H1 (cell line): ENCODE measurements around the gene ARL6IP5. TPM values are rescaled to one million over a fixed set of nuclear protein-coding genes. Genes with fewer than 3 reads are reported as not detected.

Experiments
- CBX5 ChIP-seq: fragments of 300-800, 300-1000 bp; sonication (generic); IDR thresholded peaks from 2 replicates; pipeline ENCODE4 v1.7.1; 2016; ENCODE audit warnings: antibody characterized with exemption, low read length, low read depth
- NANOG ChIP-seq: IDR thresholded peaks from 2 replicates; pipeline ENCODE4 v1.6.1; 2011; ENCODE audit warnings: low read length, low read depth, mild to moderate bottlenecking, inconsistent platforms; ENCODE audit not compliant: insufficient read depth, poor library complexity, severe bottlenecking
- RXRA ChIP-seq: IDR thresholded peaks from 2 replicates; pipeline ENCODE4 v1.6.1; 2011; ENCODE audit warnings: low read depth, mild to moderate bottlenecking, low read length, moderate library complexity; ENCODE audit not compliant: insufficient read depth
- TBP ChIP-seq: IDR thresholded peaks from 2 replicates; pipeline ENCODE4 v1.6.1; 2011; ENCODE audit warnings: low read depth, low read length, improper control_type of control experiment
- USF2 ChIP-seq: IDR thresholded peaks from 2 replicates; pipeline ENCODE4 v1.6.1; 2011; ENCODE audit warnings: low read length, improper control_type of control experiment
- polyA plus RNA-seq, 7 experiments: library from polyadenylated mRNA; depleted of rRNA in 3 of 7; stranded (reverse) in 5 of 7; unstranded in 2 of 7; fragments of >200 nt in 5 of 7; fragments of 200-250 nt in 2 of 7; gene quantifications; 1 replicate in 5 of 7; 2 replicates in 1 of 7; 4 replicates in 1 of 7; pipeline versions ENCODE4 v1.2.1 to v1.2.3, GENCODE V29; 2011 to 2013; ENCODE audit warnings: missing spikeins in 2 of 7, mixed read lengths in 2 of 7
- total RNA-seq: library from RNA; stranded (reverse); fragmentation: NEBNext Ultra II Directional; extraction: Animal tissue kit (Norgen Biotek cat#: 25700); gene quantifications from 2 replicates; pipeline ENCODE4 v1.2.1, GENCODE V29; 2021

ARL6IP5 gene
- total and polyA plus RNA-seq, 2 of the 8 experiments (the other 6 are each of a cell fraction or from before 2014, with no cell fraction given): 24.9 to 30.1 TPM

- no peak for TF ChIP-seq USF2
- TF ChIP-seq CBX5: no peak
- TF ChIP-seq TBP: no peak
- TF ChIP-seq RXRA: no peak
- no peak for TF ChIP-seq NANOG
Measured at GRCh38 chr3:69108811-69109210, 24.1 kb downstream of the ARL6IP5 start (continued).
